Esophagus muscularis mucosa (tissue), 4 donors: Measurements from ENCODE around the gene INSC. TPM values are rescaled to one million over a fixed set of nuclear protein-coding genes. Genes with fewer than 3 reads are reported as not detected.

Source experiments
- DNase-seq: peaks from one replicate; pipeline ENCODE4 v3.0.0-alpha.2; 2017; ENCODE audit errors: extremely low spot score
- H3K27ac ChIP-seq, 4 donors: fragments of 200-600 bp; sonication (generic); replicated peaks in 1 of 4; 1 replicate in 3 of 4; 2 replicates in 1 of 4; pipeline ENCODE4 v1.5.1; 2016 to 2019; ENCODE audit warnings: mild to moderate bottlenecking in 1 of 4
- H3K27me3 ChIP-seq, 4 donors: fragments of 200-600 bp; sonication (generic); one replicate each; pipeline versions ENCODE4 v1.5.1 to v1.6.0; 2016 to 2019
- H3K36me3 ChIP-seq, 4 donors: fragments of 200-600 bp; sonication (generic); one replicate each; pipeline ENCODE4 v1.5.1; 2016 to 2019
- H3K4me1 ChIP-seq, 4 donors: fragments of 200-600 bp; sonication (generic); one replicate each; pipeline ENCODE4 v1.5.1; 2016 to 2019
- H3K4me3 ChIP-seq, 4 donors: fragments of 200-600 bp; sonication (generic); 1 replicate in 2 of 4; 2 replicates in 2 of 4; pipeline ENCODE4 v1.5.1; 2016 to 2019; ENCODE audit warnings: mild to moderate bottlenecking in 4 of 4, moderate library complexity in 1 of 4
- H3K9me3 ChIP-seq, 4 donors: fragments of 200-600 bp; sonication (generic); 1 replicate in 3 of 4; 2 replicates in 1 of 4; pipeline ENCODE4 v1.5.1; 2016 to 2019
- CTCF ChIP-seq, 3 experiments: fragments of 200-600 bp in 2 of 3; fragments of 450-650 bp in 1 of 3; sonication (generic) in 2 of 3; IDR thresholded peaks; one replicate each; pipeline ENCODE4 v1.5.1; 2017 to 2019; ENCODE audit warnings: antibody characterized with exemption in 3 of 3, mild to moderate bottlenecking in 2 of 3, moderate library complexity in 1 of 3
- EP300 ChIP-seq: sonication (generic); formaldehyde crosslinking; IDR thresholded peaks from one replicate; pipeline ENCODE4 v1.6.1; 2017; ENCODE audit warnings: antibody characterized with exemption
- POLR2A ChIP-seq: fragments of 450-650 bp; IDR thresholded peaks from one replicate; pipeline ENCODE4 v1.6.1; 2017; ENCODE audit warnings: antibody characterized with exemption, moderate library complexity, mild to moderate bottlenecking, low read depth
- POLR2AphosphoS5 ChIP-seq, 2 donors: sonication (generic); formaldehyde crosslinking; IDR thresholded peaks; one replicate each; pipeline ENCODE4 v1.6.1; 2017; ENCODE audit warnings: antibody characterized with exemption in 2 of 2
- WGBS: methylation state at CpG from one replicate; pipeline ENCODE4 v1.1.5; 2018; 5-methylcytosine and 5-hydroxymethylcytosine counted together
- intact Hi-C: fragments of 100-400 bp; cut with DNase I; formaldehyde crosslinking; loops from one replicate; pipeline ENCODE4 v1.15.1; 2023
- total RNA-seq, 4 donors: library from RNA; depleted of rRNA; stranded (reverse); fragments of >200 nt; gene quantifications; one replicate each; pipeline versions ENCODE4 v1.1.0 to v1.2.1, GENCODE V29; 2016

Gene INSC
- total RNA-seq, 4 donors from 2014 or later: 1.7 to 3.1 (median 2.6) TPM

DNA sequence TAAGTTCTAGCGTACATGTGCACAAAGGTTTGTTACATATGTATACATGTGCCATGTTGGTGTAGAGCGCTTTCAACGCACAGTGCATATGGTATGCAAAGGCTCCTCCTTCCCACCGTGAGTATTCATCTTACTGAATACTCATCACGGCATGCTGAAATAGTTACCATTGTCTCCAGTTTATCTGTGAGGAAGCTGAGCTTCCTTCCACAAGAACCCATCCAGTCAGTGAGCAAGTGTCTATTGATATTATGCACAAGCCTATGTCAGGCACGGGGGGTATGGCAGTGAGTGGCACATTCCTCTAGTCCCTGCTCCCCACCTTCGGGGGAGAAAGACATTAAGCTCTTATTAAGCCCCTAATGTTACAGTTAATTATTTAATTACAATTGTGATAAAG is 28.1 kb downstream of the INSC start:
- TF ChIP-seq CTCF (IDR thresholded peaks at IDR 0.05): no peak
- TF ChIP-seq POLR2A: no peak
- no peak for TF ChIP-seq POLR2AphosphoS5 (IDR thresholded peaks at IDR 0.05)
- no peak for TF ChIP-seq EP300

DNA sequence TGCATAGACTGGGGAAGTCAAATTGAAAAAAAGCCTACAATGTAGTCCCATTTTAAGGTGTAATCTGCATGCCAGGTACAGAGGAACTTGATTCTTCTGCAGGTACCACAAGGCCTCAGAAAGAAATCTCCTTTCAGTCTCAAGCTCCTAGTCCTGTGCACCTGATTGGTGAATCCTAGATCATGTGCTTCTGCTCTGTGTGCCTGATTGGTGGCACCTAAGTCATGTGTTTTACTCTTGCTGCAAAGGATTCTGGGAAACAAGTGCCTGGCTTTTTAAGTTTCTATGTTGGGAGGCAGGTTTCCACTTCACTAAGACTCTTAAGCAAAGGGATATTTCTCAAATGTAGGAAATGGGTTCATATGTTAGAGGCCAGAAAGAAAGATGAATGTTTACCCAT is 29.1 kb downstream of the INSC start:
- H3K4me3 ChIP-seq: no peak overlapping the region
- H3K27me3 ChIP-seq: no peaks in the 10 kb centered on the region
- H3K27ac ChIP-seq: no peak overlapping the region
- H3K9me3 ChIP-seq: no peaks in the 10 kb centered on the region
- no peak for DNase-seq
- H3K36me3 ChIP-seq: no peaks in the 10 kb centered on the region
- peaks cover 0 to 5% (median 2%) of the 10 kb centered on the region in 4 donors for H3K4me1 ChIP-seq
- intact Hi-C loops: no loop called here
- TF ChIP-seq CTCF (IDR thresholded peaks at IDR 0.05): no peak
- TF ChIP-seq EP300: no peak
- no peak for TF ChIP-seq POLR2AphosphoS5 (IDR thresholded peaks at IDR 0.05)
- TF ChIP-seq POLR2A: no peak

More for the DNA sequence above, 28.1 kb downstream of the INSC start:
- Histone ChIP-seq H3K4me3 (no peak overlapping the region), H3K27ac (no peak overlapping the region), H3K9me3 (no peaks in the 10 kb centered on the region), H3K27me3 (no peaks in the 10 kb centered on the region), H3K4me1 (peaks cover 0 to 7% (median 2%) of the 10 kb centered on the region in 4 donors), H3K36me3 (no peaks in the 10 kb centered on the region)
- no peak for DNase-seq
- 90% methylated on average over 7 of the region's 7 CpGs for WGBS
- intact Hi-C loops: no loop called here

DNA sequence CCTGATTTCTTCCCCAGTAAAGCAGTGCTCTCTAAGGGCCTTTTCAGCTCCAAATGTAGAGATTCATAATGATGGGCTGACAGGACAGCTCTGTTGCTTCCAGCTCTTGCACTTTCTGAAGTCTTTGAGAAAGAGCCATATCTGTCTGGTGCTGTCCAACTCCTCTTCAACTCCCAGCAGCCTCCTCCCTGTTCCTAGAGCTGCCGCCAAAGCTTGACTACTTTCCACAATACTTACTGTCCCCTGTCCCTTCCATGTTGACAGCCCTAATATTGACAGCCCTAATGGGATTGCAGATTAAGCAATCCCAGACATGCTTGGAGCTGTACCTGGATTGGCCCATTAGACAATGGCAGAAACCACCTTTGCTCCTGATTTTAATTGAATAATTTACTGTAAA is 29.6 kb downstream of the INSC start:
- no peak for DNase-seq
- H3K36me3 ChIP-seq: no peaks in the 10 kb centered on the region
- 56% methylated on average over 1 of the region's 1 CpG for WGBS
- intact Hi-C loops: no loop called here
- no peaks in the 10 kb centered on the region for H3K9me3 ChIP-seq
- TF ChIP-seq CTCF (IDR thresholded peaks at IDR 0.05) (no peak), EP300 (no peak), POLR2A (no peak), POLR2AphosphoS5 (IDR thresholded peaks at IDR 0.05) (no peak)
- H3K4me3 ChIP-seq: no peak overlapping the region
- H3K4me1 ChIP-seq: peaks cover 0 to 4% (median under 1%) of the 10 kb centered on the region in 4 donors
- H3K27ac ChIP-seq: no peak overlapping the region
- H3K27me3 ChIP-seq: no peaks in the 10 kb centered on the region

DNA sequence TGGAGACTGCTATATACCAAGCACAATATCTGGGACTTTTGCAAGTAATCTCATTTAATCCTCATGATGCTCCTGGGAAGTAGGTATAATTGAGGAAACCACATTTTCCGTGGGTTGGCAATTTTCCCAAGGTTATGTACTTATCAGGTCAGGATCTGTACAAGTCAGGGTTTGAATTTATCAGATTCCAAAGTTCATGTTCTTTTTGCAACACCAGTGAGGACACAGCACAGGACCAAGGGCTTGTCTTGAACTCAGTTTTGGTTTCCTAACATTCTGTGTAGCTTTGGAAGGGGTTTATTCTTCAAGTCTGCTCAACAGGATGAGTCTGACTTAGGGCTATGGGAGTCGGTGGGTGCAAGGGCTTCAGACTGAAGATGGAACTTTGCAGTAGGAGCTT is 30.4 kb downstream of the INSC start:
- no peak for DNase-seq
- Histone ChIP-seq H3K36me3 (no peaks in the 10 kb centered on the region), H3K27me3 (no peaks in the 10 kb centered on the region), H3K4me1 (peaks cover 0 to 4% (median 0%) of the 10 kb centered on the region in 4 donors), H3K9me3 (no peaks in the 10 kb centered on the region), H3K27ac (no peak overlapping the region), H3K4me3 (no peak overlapping the region)
- intact Hi-C loops: no loop called here
- TF ChIP-seq POLR2AphosphoS5 (IDR thresholded peaks at IDR 0.05): no peak
- TF ChIP-seq CTCF (IDR thresholded peaks at IDR 0.05): no peak
- TF ChIP-seq EP300: no peak
- no peak for TF ChIP-seq POLR2A
- 70% methylated on average over 2 of the region's 2 CpGs for WGBS

DNA sequence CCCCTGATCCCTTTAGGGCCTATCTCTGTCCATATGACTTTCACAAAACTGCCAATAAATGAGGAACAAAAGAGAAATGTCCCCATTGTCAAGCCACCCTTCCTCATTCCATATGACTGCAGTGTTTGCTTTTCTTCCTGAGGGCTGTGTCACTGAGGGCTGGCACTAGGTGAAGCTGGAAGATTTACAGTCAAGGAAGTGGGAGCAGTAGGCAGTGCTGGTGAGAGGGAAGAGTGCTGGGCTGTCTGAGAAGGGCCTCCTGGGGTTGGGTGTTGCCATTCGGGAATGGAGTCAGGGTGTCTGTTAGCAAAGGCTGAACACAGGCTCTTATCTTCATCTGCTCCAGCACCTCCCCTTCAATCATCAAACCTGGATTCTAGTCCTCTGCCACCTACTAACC is 30.9 kb downstream of the INSC start:
- Histone ChIP-seq H3K36me3 (no peaks in the 10 kb centered on the region), H3K9me3 (no peaks in the 10 kb centered on the region), H3K4me1 (peaks cover 0 to 4% (median 0%) of the 10 kb centered on the region in 4 donors), H3K27me3 (no peaks in the 10 kb centered on the region), H3K4me3 (no peak overlapping the region), H3K27ac (no peak overlapping the region)
- no peak for TF ChIP-seq POLR2AphosphoS5 (IDR thresholded peaks at IDR 0.05)
- no peak for TF ChIP-seq CTCF (IDR thresholded peaks at IDR 0.05)
- no peak for TF ChIP-seq EP300
- no peak for TF ChIP-seq POLR2A
- intact Hi-C loops: no loop called here
- DNase-seq: no peak
- WGBS: 75% methylated on average over 1 of the region's 1 CpG
